K562 (cell line): ENCODE measurements around the gene SIK3.

Experiments
- CBX5 ChIP-seq: IDR thresholded peaks from 2 replicates; pipeline ENCODE4 v1.6.1; 2014; ENCODE audit warnings: low read depth, borderline replicate concordance
- EP400 ChIP-seq: fragments of 450-650 bp; IDR thresholded peaks from 2 replicates; pipeline ENCODE4 v1.6.1; 2017; ENCODE audit warnings: antibody characterized with exemption, mild to moderate bottlenecking, moderate library complexity
- HMGXB4 ChIP-seq: sonication (generic); formaldehyde crosslinking; IDR thresholded peaks from 2 replicates; pipeline ENCODE4 v1.8.1; 2023; ENCODE audit warnings: mild to moderate bottlenecking, missing genetic modification reagents
- LCOR ChIP-seq: sonication (generic); formaldehyde crosslinking; IDR thresholded peaks from 2 replicates; pipeline ENCODE4 v1.8.0; 2022; ENCODE audit warnings: mild to moderate bottlenecking, missing genetic modification reagents
- NFE2 ChIP-seq: IDR thresholded peaks from 2 replicates; pipeline ENCODE4 v1.6.1; 2014; ENCODE audit warnings: antibody characterized with exemption, low read depth
- SAP30 ChIP-seq: fragments of 200-600 bp; sonication (generic); IDR thresholded peaks from 2 replicates; pipeline ENCODE4 v1.6.1; 2012; ENCODE audit warnings: borderline replicate concordance, low read depth, mild to moderate bottlenecking, moderate library complexity, low read length, control low read depth, inconsistent platforms; ENCODE audit not compliant: insufficient read depth, poor library complexity, severe bottlenecking

- TF ChIP-seq NFE2 (no peak), HMGXB4 (CRISPR knock-in tag) (no peak), LCOR (CRISPR knock-in tag) (no peak), SAP30 (no peak), EP400 (no peak), CBX5 (no peak)
Measured at GRCh38 chr11:116862951-116863350, 235.3 kb downstream of the SIK3 start.
